Measurements from ENCODE around the gene SLC7A14.

DNA sequence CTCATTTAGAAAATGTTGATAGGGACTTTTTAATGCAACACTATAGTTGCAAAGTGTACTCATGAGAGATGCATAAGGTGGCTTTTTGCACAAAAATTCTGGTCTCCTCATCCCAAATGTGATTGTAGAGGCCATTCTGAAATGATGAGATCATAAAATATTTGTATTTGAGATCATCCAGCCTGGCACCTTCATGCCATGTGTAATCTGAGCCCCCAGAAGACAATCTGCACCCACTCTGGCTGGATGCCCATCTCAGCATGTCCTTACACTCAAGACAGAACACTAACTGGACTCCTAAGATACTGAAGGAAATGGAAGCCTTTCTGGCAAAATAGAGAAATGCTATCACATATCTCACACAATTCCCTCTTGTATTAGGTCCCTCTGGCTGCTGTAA is 49.2 kb downstream of the SLC7A14 start:
- TF ChIP-seq EZH2 (IDR thresholded peaks at IDR 0.05; ENCODE audit: borderline replicate concordance, control insufficient read depth, low read depth, low read length) (no peak), POLR2A (IDR thresholded peaks at IDR 0.05; ENCODE audit: low read depth, low read length) (no peak), CHD4 (IDR thresholded peaks at IDR 0.05) (no peak), NFXL1 (IDR thresholded peaks at IDR 0.05; ENCODE audit: borderline replicate concordance) (no peak), HDAC2 (IDR thresholded peaks at IDR 0.05) (no peak), ZNF207 (IDR thresholded peaks at IDR 0.05; ENCODE audit: borderline replicate concordance) (no peak), YY1 (IDR thresholded peaks at IDR 0.05; ENCODE audit: low read depth, low read length) (no peak), DPF2 (IDR thresholded peaks at IDR 0.05) (no peak), ZNF217 (IDR thresholded peaks at IDR 0.05) (no peak), EP300 (IDR thresholded peaks at IDR 0.05; ENCODE audit: borderline replicate concordance in 1 of 2, control insufficient read depth in 1 of 2, low read depth in 2 of 2, low read length in 2 of 2) (no peak), ATF7 (IDR thresholded peaks at IDR 0.05; ENCODE audit: low read depth) (no peak), RCOR1 (conservative IDR thresholded peaks at IDR 0.05; ENCODE audit: low read depth, low read length) (no peak)
- TF ChIP-seq, protein P1, sequence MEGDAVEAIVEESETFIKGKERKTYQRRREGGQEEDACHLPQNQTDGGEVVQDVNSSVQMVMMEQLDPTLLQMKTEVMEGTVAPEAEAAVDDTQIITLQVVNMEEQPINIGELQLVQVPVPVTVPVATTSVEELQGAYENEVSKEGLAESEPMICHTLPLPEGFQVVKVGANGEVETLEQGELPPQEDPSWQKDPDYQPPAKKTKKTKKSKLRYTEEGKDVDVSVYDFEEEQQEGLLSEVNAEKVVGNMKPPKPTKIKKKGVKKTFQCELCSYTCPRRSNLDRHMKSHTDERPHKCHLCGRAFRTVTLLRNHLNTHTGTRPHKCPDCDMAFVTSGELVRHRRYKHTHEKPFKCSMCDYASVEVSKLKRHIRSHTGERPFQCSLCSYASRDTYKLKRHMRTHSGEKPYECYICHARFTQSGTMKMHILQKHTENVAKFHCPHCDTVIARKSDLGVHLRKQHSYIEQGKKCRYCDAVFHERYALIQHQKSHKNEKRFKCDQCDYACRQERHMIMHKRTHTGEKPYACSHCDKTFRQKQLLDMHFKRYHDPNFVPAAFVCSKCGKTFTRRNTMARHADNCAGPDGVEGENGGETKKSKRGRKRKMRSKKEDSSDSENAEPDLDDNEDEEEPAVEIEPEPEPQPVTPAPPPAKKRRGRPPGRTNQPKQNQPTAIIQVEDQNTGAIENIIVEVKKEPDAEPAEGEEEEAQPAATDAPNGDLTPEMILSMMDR (IDR thresholded peaks at IDR 0.05 in 2 of 3, conservative IDR thresholded peaks at IDR 0.05 in 1 of 3; ENCODE audit: control insufficient read depth in 2 of 3, extremely low read depth in 1 of 3, insufficient read depth in 1 of 3, low read depth in 3 of 3, low read length in 3 of 3), result no peak
- TF ChIP-seq, protein P2, sequence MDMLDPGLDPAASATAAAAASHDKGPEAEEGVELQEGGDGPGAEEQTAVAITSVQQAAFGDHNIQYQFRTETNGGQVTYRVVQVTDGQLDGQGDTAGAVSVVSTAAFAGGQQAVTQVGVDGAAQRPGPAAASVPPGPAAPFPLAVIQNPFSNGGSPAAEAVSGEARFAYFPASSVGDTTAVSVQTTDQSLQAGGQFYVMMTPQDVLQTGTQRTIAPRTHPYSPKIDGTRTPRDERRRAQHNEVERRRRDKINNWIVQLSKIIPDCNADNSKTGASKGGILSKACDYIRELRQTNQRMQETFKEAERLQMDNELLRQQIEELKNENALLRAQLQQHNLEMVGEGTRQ (IDR thresholded peaks at IDR 0.05; ENCODE audit: borderline replicate concordance, low read depth, low read length), result no peak
